H9 (cell line): ENCODE measurements around the gene NFASC. TPM values are rescaled to one million over a fixed set of nuclear protein-coding genes. Genes with fewer than 3 reads are reported as not detected.

Source experiments
- DNase-seq: peaks from one replicate; pipeline ENCODE4 v3.0.0-alpha.2; 2017
- H2AFZ ChIP-seq: one replicate; pipeline ENCODE4 v1.6.1; 2013; ENCODE audit warnings: mild to moderate bottlenecking, low read length, control low read depth, moderate library complexity
- H2AK5ac ChIP-seq: 2 replicates; pipeline ENCODE4 v1.6.1; 2013; ENCODE audit warnings: low read length, control low read depth, mixed read lengths; ENCODE audit not compliant: insufficient read length
- H2BK120ac ChIP-seq: one replicate; pipeline ENCODE4 v1.6.1; 2013; ENCODE audit warnings: low read depth, mild to moderate bottlenecking, low read length, control low read depth, inconsistent platforms; ENCODE audit not compliant: poor library complexity, severe bottlenecking
- H2BK12ac ChIP-seq: 2 replicates; pipeline ENCODE4 v1.6.1; 2013; ENCODE audit warnings: low read length, control low read depth, mixed read lengths, low read depth; ENCODE audit not compliant: insufficient read length
- H2BK15ac ChIP-seq: 2 replicates; pipeline ENCODE4 v1.6.1; 2013; ENCODE audit warnings: low read depth, low read length, control low read depth
- H2BK20ac ChIP-seq: one replicate; pipeline ENCODE4 v1.6.1; 2013; ENCODE audit warnings: low read depth, mild to moderate bottlenecking, low read length, control low read depth, inconsistent platforms; ENCODE audit not compliant: poor library complexity, severe bottlenecking
- H2BK5ac ChIP-seq: 2 replicates; pipeline ENCODE4 v1.6.1; 2013; ENCODE audit warnings: low read length, control low read depth, mixed read lengths; ENCODE audit not compliant: insufficient read length
- H3K14ac ChIP-seq: 2 replicates; pipeline ENCODE4 v1.6.1; 2013; ENCODE audit warnings: low read length, control low read depth; ENCODE audit not compliant: insufficient read depth
- H3K18ac ChIP-seq: 2 replicates; pipeline ENCODE4 v1.6.1; 2013; ENCODE audit warnings: low read depth, mild to moderate bottlenecking, mixed read lengths, low read length, control low read depth; ENCODE audit not compliant: insufficient read length
- H3K23ac ChIP-seq: 2 replicates; pipeline ENCODE4 v1.6.1; 2013; ENCODE audit warnings: low read length, control low read depth, mixed read lengths, low read depth; ENCODE audit not compliant: insufficient read length
- H3K23me2 ChIP-seq: 2 replicates; pipeline ENCODE4 v1.6.1; 2013; ENCODE audit warnings: low read depth, mild to moderate bottlenecking, mixed read lengths, low read length, control low read depth; ENCODE audit not compliant: insufficient read length, poor library complexity, severe bottlenecking
- H3K27ac ChIP-seq: 2 replicates; pipeline ENCODE4 v1.5.1; 2013; ENCODE audit warnings: low read length, control low read depth, mixed read lengths, low read depth; ENCODE audit not compliant: insufficient read length
- H3K27me3 ChIP-seq: 2 replicates; pipeline ENCODE4 v1.6.1; 2013; ENCODE audit warnings: low read length, control low read depth, inconsistent platforms; ENCODE audit not compliant: insufficient read depth
- H3K4ac ChIP-seq: 2 replicates; pipeline ENCODE4 v1.6.1; 2013; ENCODE audit warnings: low read depth, mild to moderate bottlenecking, control low read depth, inconsistent platforms, low read length, moderate library complexity
- H3K4me1 ChIP-seq: 2 replicates; pipeline ENCODE4 v1.6.1; 2013; ENCODE audit warnings: low read length, control low read depth, inconsistent platforms; ENCODE audit not compliant: insufficient read depth
- H3K4me2 ChIP-seq: 2 replicates; pipeline ENCODE4 v1.6.1; 2013; ENCODE audit warnings: low read length, control low read depth, mixed read lengths; ENCODE audit not compliant: insufficient read length, insufficient read depth
- H3K56ac ChIP-seq: 2 replicates; pipeline ENCODE4 v1.6.1; 2013; ENCODE audit warnings: low read depth, mild to moderate bottlenecking, mixed read lengths, low read length, control low read depth; ENCODE audit not compliant: insufficient read length
- H3K79me1 ChIP-seq: 2 replicates; pipeline ENCODE4 v1.6.1; 2013; ENCODE audit warnings: low read depth, mild to moderate bottlenecking, moderate library complexity, low read length, control low read depth, inconsistent platforms; ENCODE audit not compliant: insufficient read depth, poor library complexity, severe bottlenecking
- H3K79me2 ChIP-seq: 2 replicates; pipeline ENCODE4 v1.6.1; 2013; ENCODE audit warnings: low read length, control low read depth, inconsistent platforms; ENCODE audit not compliant: insufficient read depth
- H3K9ac ChIP-seq: 2 replicates; pipeline ENCODE4 v1.6.1; 2013; ENCODE audit warnings: low read length, control low read depth, mixed read lengths; ENCODE audit not compliant: insufficient read length; ENCODE audit errors: extremely low read depth
- H3K9me3 ChIP-seq: one replicate; pipeline ENCODE4 v1.6.1; 2013; ENCODE audit warnings: low read depth, low read length, inconsistent platforms; ENCODE audit not compliant: control insufficient read depth
- H3T11ph ChIP-seq: one replicate; pipeline ENCODE4 v1.6.1; 2013; ENCODE audit warnings: mild to moderate bottlenecking, low read length, control low read depth, inconsistent platforms
- H4K20me1 ChIP-seq: one replicate; pipeline ENCODE4 v1.6.1; 2013; ENCODE audit not compliant: control insufficient read depth, insufficient read length, insufficient read depth
- H4K5ac ChIP-seq: 2 replicates; pipeline ENCODE4 v1.6.1; 2013; ENCODE audit warnings: low read depth, mild to moderate bottlenecking, mixed read lengths, low read length, control low read depth; ENCODE audit not compliant: insufficient read length
- H4K8ac ChIP-seq: replicated peaks from 2 replicates; pipeline ENCODE4 v1.6.1; 2013; ENCODE audit warnings: low read length, control low read depth, mixed read lengths, low read depth; ENCODE audit not compliant: insufficient read length
- H4K91ac ChIP-seq: 2 replicates; pipeline ENCODE4 v1.6.1; 2013; ENCODE audit warnings: low read depth, mild to moderate bottlenecking, moderate library complexity, mixed read lengths, low read length, control low read depth; ENCODE audit not compliant: insufficient read length
- H3K27ac Mint-ChIP-seq, 3 experiments: 2 replicates in 2 of 3; 3 replicates in 1 of 3; pipeline ENCODE4 v1.8.0; 2020 to 2021; ENCODE audit warnings: mixed read lengths in 3 of 3, mild to moderate bottlenecking in 1 of 3, moderate library complexity in 1 of 3
- H3K27me3 Mint-ChIP-seq: 2 replicates; pipeline ENCODE4 v1.8.0; 2021; ENCODE audit warnings: low read depth, mild to moderate bottlenecking, moderate library complexity, mixed read lengths
- H3K36me3 Mint-ChIP-seq, 3 experiments: 2 replicates in 2 of 3; 3 replicates in 1 of 3; pipeline ENCODE4 v1.8.0; 2020 to 2021; ENCODE audit warnings: low read depth in 3 of 3, mixed read lengths in 3 of 3; ENCODE audit not compliant: insufficient read depth in 1 of 3
- H3K4me1 Mint-ChIP-seq, 2 experiments: 2 replicates each; pipeline ENCODE4 v1.8.0; 2020; ENCODE audit warnings: mixed read lengths in 2 of 2
- H3K4me3 Mint-ChIP-seq, 2 experiments: 2 replicates in 1 of 2; 3 replicates in 1 of 2; pipeline ENCODE4 v1.8.0; 2020 to 2021; ENCODE audit warnings: mild to moderate bottlenecking in 2 of 2, mixed read lengths in 2 of 2, moderate library complexity in 1 of 2
- H3K9me3 Mint-ChIP-seq, 2 experiments: 2 replicates in 1 of 2; 3 replicates in 1 of 2; pipeline ENCODE4 v1.8.0; 2020; ENCODE audit warnings: mild to moderate bottlenecking in 2 of 2, mixed read lengths in 2 of 2, moderate library complexity in 1 of 2
- WGBS: extraction: QIAGEN DNeasy Blood & Tissue Kit; methylation state at CpG from one replicate; pipeline ENCODE4 v1.1.7; 2013; ENCODE audit warnings: missing lambda C conversion rate, low lambda C conversion rate, mixed read lengths; ENCODE audit not compliant: insufficient read length; ENCODE audit errors: extremely low coverage; 5-methylcytosine and 5-hydroxymethylcytosine counted together
- total RNA-seq: library from RNA; stranded (reverse); gene quantifications from 2 replicates; pipeline ENCODE4 v1.2.1, GENCODE V29; 2021
- TF ChIP-seq, protein P1 (sequence below): fragments of 200-600 bp; sonication (generic); conservative IDR thresholded peaks from 3 replicates; pipeline ENCODE4 v1.8.0; 2021; ENCODE audit warnings: antibody characterized with exemption, mild to moderate bottlenecking

The NFASC gene
- total RNA-seq, 1 experiment from 2014 or later, result 5.0 TPM

DNA sequence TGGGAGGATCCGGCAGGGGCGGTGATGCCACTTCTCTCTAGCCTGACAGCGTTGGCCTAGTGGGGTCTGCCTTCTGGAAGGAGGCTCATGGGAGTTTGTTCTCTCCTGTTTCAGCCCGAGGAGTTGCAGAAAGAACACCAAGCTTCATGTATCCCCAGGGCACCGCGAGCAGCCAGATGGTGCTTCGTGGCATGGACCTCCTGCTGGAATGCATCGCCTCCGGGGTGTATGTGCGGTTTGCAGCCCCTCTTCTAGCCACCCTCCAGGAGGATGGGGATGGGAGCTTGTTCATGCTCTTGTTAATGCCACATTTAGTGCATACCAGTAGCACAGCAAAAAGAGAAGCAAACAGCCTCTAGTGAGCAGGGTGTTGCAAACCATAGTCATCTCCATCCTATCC is 97.5 kb downstream of the NFASC start:
- Histone ChIP-seq H3K23me2 (no peaks in the 10 kb centered on the region), H3K27ac (no peak overlapping the region), H2BK120ac (no peak overlapping the region), H4K8ac (no peak overlapping the region), H2BK5ac (no peak overlapping the region), H3K14ac (no peak overlapping the region), H3K4me1 (no peaks in the 10 kb centered on the region), H3K4ac (no peak overlapping the region), H2BK12ac (no peak overlapping the region), H2BK20ac (no peak overlapping the region), H3K79me2 (no peaks in the 10 kb centered on the region), H2AK5ac (no peak overlapping the region), H4K20me1 (no peaks in the 10 kb centered on the region), H3K9me3 (no peaks in the 10 kb centered on the region), H3K79me1 (no peaks in the 10 kb centered on the region), H3K4me2 (no peak overlapping the region), H3K18ac (no peak overlapping the region), H4K91ac (no peak overlapping the region), H3T11ph (no peak overlapping the region), H3K9ac (no peak overlapping the region), H3K56ac (no peak overlapping the region), H3K23ac (no peak overlapping the region), H2AFZ (no peak overlapping the region), H4K5ac (no peak overlapping the region), H3K27me3 (no peaks in the 10 kb centered on the region), H2BK15ac (no peak overlapping the region)
- Mint-ChIP-seq H3K9me3 (no peaks in the 10 kb centered on the region), H3K4me1 (peaks cover 0 to 3% of the 10 kb centered on the region in 2 experiments; a peak in 1 of 4 replicates), H3K27ac (no peak overlapping the region), H3K27me3 (no peaks in the 10 kb centered on the region), H3K4me3 (no peak overlapping the region), H3K36me3 (no peaks in the 10 kb centered on the region)
- no peak for DNase-seq
- WGBS, result no CpG with 5 or more reads among the region's 10 CpGs
- TF ChIP-seq, protein P1, sequence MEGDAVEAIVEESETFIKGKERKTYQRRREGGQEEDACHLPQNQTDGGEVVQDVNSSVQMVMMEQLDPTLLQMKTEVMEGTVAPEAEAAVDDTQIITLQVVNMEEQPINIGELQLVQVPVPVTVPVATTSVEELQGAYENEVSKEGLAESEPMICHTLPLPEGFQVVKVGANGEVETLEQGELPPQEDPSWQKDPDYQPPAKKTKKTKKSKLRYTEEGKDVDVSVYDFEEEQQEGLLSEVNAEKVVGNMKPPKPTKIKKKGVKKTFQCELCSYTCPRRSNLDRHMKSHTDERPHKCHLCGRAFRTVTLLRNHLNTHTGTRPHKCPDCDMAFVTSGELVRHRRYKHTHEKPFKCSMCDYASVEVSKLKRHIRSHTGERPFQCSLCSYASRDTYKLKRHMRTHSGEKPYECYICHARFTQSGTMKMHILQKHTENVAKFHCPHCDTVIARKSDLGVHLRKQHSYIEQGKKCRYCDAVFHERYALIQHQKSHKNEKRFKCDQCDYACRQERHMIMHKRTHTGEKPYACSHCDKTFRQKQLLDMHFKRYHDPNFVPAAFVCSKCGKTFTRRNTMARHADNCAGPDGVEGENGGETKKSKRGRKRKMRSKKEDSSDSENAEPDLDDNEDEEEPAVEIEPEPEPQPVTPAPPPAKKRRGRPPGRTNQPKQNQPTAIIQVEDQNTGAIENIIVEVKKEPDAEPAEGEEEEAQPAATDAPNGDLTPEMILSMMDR, result no peak
